COLO668 (cell line): ENCODE results near the gene C14orf132.
"Not testable (repeated sequence)": the region's sequence is repeated elsewhere in the genome, so short reads cannot be mapped to it uniquely, and the experiment has no call there.

Experiments used
- DNase-seq: peaks from one replicate; lab custom pipeline; 2025; ENCODE audit not compliant: unreplicated experiment; lab: John Stamatoyannopoulos, UW

Gene C14orf132

GRCh38 chr14:96058576-96059200 is 19.5 kb downstream of the C14orf132 start:
- no peak for DNase-seq

- DNase-seq = no peak
These were observed 20.5 kb downstream of the C14orf132 start for GRCh38 chr14:96059519-96060135.

- DNase-seq = no peak
These were observed 21.2 kb downstream of the C14orf132 start for GRCh38 chr14:96060186-96060933.

- no peak for DNase-seq
These were observed 22.8 kb downstream of the C14orf132 start for GRCh38 chr14:96062010-96062409.

- DNase-seq = no peak
These were observed 23.3 kb downstream of the C14orf132 start for GRCh38 chr14:96062506-96062905.

- DNase-seq = no peak
These were observed 25.7 kb downstream of the C14orf132 start for GRCh38 chr14:96064866-96065265.

- DNase-seq = no peak
These were observed 26.7 kb downstream of the C14orf132 start for GRCh38 chr14:96065661-96066459.

- no peak for DNase-seq
These were observed 27.8 kb downstream of the C14orf132 start for GRCh38 chr14:96066976-96067375.

GRCh38 chr14:96067985-96068930 is 29.1 kb downstream of the C14orf132 start:
- DNase-seq = no peak

GRCh38 chr14:96069421-96069820 is 30.3 kb downstream of the C14orf132 start:
- DNase-seq = no peak

- DNase-seq = no peak
These were observed 32.4 kb downstream of the C14orf132 start for GRCh38 chr14:96071561-96071960.

- no peak for DNase-seq
These were observed 32.9 kb downstream of the C14orf132 start for GRCh38 chr14:96072076-96072475.

- no peak for DNase-seq
These were observed 33.6 kb downstream of the C14orf132 start for GRCh38 chr14:96072746-96073145.

GRCh38 chr14:96073260-96074039 is 34.3 kb downstream of the C14orf132 start:
- DNase-seq = not testable (repeated sequence)

GRCh38 chr14:96077983-96078624 is 38.9 kb downstream of the C14orf132 start:
- no peak for DNase-seq

GRCh38 chr14:96078625-96079016 is 39.5 kb downstream of the C14orf132 start:
- no peak for DNase-seq

GRCh38 chr14:96079066-96079465 is 39.9 kb downstream of the C14orf132 start:
- DNase-seq = no peak

GRCh38 chr14:96080571-96080970 is 41.4 kb downstream of the C14orf132 start:
- DNase-seq = no peak

GRCh38 chr14:96081224-96081623 is 42.1 kb downstream of the C14orf132 start:
- no peak for DNase-seq
